ENCODE measurements around the gene CCDC15. TPM values are rescaled to one million over a fixed set of nuclear protein-coding genes. Genes with fewer than 3 reads are reported as not detected.

Gene CCDC15
- total RNA-seq (ENCODE audit: low replicate concordance): 0.23 and 0.90 TPM in 2 replicates

GRCh38 chr11:124953753-124954589 is at the start of gene CCDC15:
TSS of gene CCDC15 (plus strand) at chr11:124954202. CDS start at chr11:124954733, 531 bp downstream.

GRCh38 chr11:124918950-124919349 is 35.1 kb upstream of the CCDC15 start, which contains the start of gene HEPN1:
TSS of gene HEPN1 (plus strand) at chr11:124919250.

GRCh38 chr11:124935548-124936514 is 18.2 kb upstream of the CCDC15 start, which contains the start of gene HEPACAM:
TSS of gene HEPACAM (minus strand) at chr11:124936047. CDS start at chr11:124936006, 41 bp downstream.

GRCh38 chr11:125062931-125063428 is 109.0 kb downstream of the CCDC15 start, which contains the start of gene SLC37A2:
TSS of gene SLC37A2 (plus strand) at chr11:125063305. CDS start at chr11:125063368, 63 bp downstream.

Other genes with a start within 250 kb of the CCDC15 start
- 0.30 and 0.47 TPM in 2 replicates for gene NRGN, start 214.3 kb upstream of the CCDC15 start, total RNA-seq (ENCODE audit: low replicate concordance)
- not detected in 2 replicates for gene VSIG2, start 201.9 kb upstream of the CCDC15 start, total RNA-seq (ENCODE audit: low replicate concordance)
- 0.23 and 3.8 TPM in 2 replicates for gene ESAM, start 191.9 kb upstream of the CCDC15 start, total RNA-seq (ENCODE audit: low replicate concordance)
- gene MSANTD2, start 153.8 kb upstream of the CCDC15 start, total RNA-seq (ENCODE audit: low replicate concordance): 2.9 and 6.5 TPM in 2 replicates
- gene ROBO3, start 88.8 kb upstream of the CCDC15 start, total RNA-seq (ENCODE audit: low replicate concordance): 2.9 and 19.0 TPM in 2 replicates
- 0.35 and 0.53 TPM in 2 replicates for gene ROBO4, start 56.3 kb upstream of the CCDC15 start, total RNA-seq (ENCODE audit: low replicate concordance)
- 0.08 TPM in 1 of 2 replicates, not detected in the other for gene HEPN1, start 35.0 kb upstream of the CCDC15 start, total RNA-seq (ENCODE audit: low replicate concordance)
- gene HEPACAM, start 18.2 kb upstream of the CCDC15 start, total RNA-seq (ENCODE audit: low replicate concordance): not detected in 2 replicates
- 0.30 and 0.35 TPM in 2 replicates for gene SLC37A2, start 109.1 kb downstream of the CCDC15 start, total RNA-seq (ENCODE audit: low replicate concordance)
- 14.0 and 23.8 TPM in 2 replicates for gene TMEM218, start 157.4 kb downstream of the CCDC15 start, total RNA-seq (ENCODE audit: low replicate concordance)
- gene PKNOX2, start 210.5 kb downstream of the CCDC15 start, total RNA-seq (ENCODE audit: low replicate concordance): 1.4 and 3.5 TPM in 2 replicates

Measured in smooth muscle cell of the coronary artery (primary cell).